Small intestine (tissue), 7 donors: Measurements from ENCODE around the gene RET. TPM values are rescaled to one million over a fixed set of nuclear protein-coding genes. Genes with fewer than 3 reads are reported as not detected.

Experiments
- DNase-seq, 2 donors: peaks; one replicate each; pipeline versions ENCODE4 v3.0.0 to v3.0.0-alpha.2; 2013
- FAIRE-seq: peaks from 2 replicates; lab custom pipeline; 2012; peaks lifted over from hg19 to GRCh38; lab: Jason Lieb, UNC
- H3K27ac ChIP-seq, 3 donors: one replicate each; pipeline ENCODE4 v1.5.1; 2013; ENCODE audit warnings: low read length in 2 of 3, mild to moderate bottlenecking in 2 of 3, control low read depth in 1 of 3, inconsistent platforms in 1 of 3, low read depth in 1 of 3, moderate library complexity in 1 of 3
- H3K27me3 ChIP-seq, 3 donors: one replicate each; pipeline ENCODE4 v1.6.1; 2013; ENCODE audit warnings: low read length in 3 of 3, inconsistent platforms in 1 of 3; ENCODE audit not compliant: control insufficient read depth in 3 of 3, insufficient read depth in 3 of 3
- H3K36me3 ChIP-seq, 3 donors: one replicate each; pipeline ENCODE4 v1.6.1; 2013; ENCODE audit warnings: low read length in 3 of 3, inconsistent platforms in 1 of 3, low read depth in 1 of 3, mild to moderate bottlenecking in 1 of 3, moderate library complexity in 1 of 3; ENCODE audit not compliant: control insufficient read depth in 3 of 3, insufficient read depth in 2 of 3
- H3K4me1 ChIP-seq, 3 donors: one replicate each; pipeline ENCODE4 v1.6.1; 2013; ENCODE audit warnings: low read length in 2 of 3, inconsistent platforms in 1 of 3, low read depth in 1 of 3, mild to moderate bottlenecking in 1 of 3, moderate library complexity in 1 of 3; ENCODE audit not compliant: control insufficient read depth in 3 of 3, insufficient read depth in 2 of 3
- H3K4me3 ChIP-seq, 3 donors: one replicate each; pipeline ENCODE4 v1.5.1; 2013; ENCODE audit warnings: low read length in 3 of 3, control low read depth in 1 of 3, inconsistent platforms in 1 of 3, low read depth in 1 of 3, mild to moderate bottlenecking in 1 of 3, moderate library complexity in 1 of 3
- H3K9me3 ChIP-seq, 2 donors: one replicate each; pipeline ENCODE4 v1.6.1; 2013; ENCODE audit warnings: low read depth in 1 of 2, low read length in 1 of 2; ENCODE audit not compliant: control insufficient read depth in 2 of 2, insufficient read depth in 1 of 2
- whole genome bisulfite sequencing, 3 donors: extraction: QIAGEN DNeasy Blood & Tissue Kit; methylation state at CpG; one replicate each; pipeline ENCODE4 v1.1.7; 2013; 5-methylcytosine and 5-hydroxymethylcytosine counted together
- polyA plus RNA-seq, 4 donors: library from polyadenylated mRNA; stranded (reverse) in 3 of 4; unstranded in 1 of 4; fragments of 200-250 nt in 3 of 4; fragments of 120-200 nt in 1 of 4; gene quantifications; one replicate each; pipeline versions ENCODE4 v1.2.1 to v1.2.3, GENCODE V29; 2013
- donor health status: healthy with polysubstance abuse.
- donor health status: control.
- donor health status: control.
- donor health status: Bipolar disorder and iron deficiency.
- donor health status: healthy.

RET gene
- polyA plus RNA-seq, 4 donors, result 5.3 to 11.0 TPM; not detected in 2

- Histone ChIP-seq H3K9me3 (no peaks in the 10 kb centered on the region), H3K36me3 (no peaks in the 10 kb centered on the region), H3K27me3 (peaks cover 0 to 11% (median 3%) of the 10 kb centered on the region in 3 donors), H3K4me3 (no peak overlapping the region), H3K4me1 (peaks cover 0 to 37% (median 0%) of the 10 kb centered on the region in 3 donors), H3K27ac (no peak overlapping the region)
- DNase-seq (no peak), FAIRE-seq (no peak)
- 94 to 95% (median 94%) methylated on average over 12 of the region's 12 CpGs for WGBS, 3 donors
Measured at GRCh38 chr10:43108951-43109350, 32.1 kb downstream of the RET start.

- FAIRE-seq, result no peak
- peak overlapping the region in 1 of 3 donors; percentile 22 for H3K27ac ChIP-seq
- H3K36me3 ChIP-seq, result no peaks in the 10 kb centered on the region
- H3K9me3 ChIP-seq, result no peaks in the 10 kb centered on the region
- WGBS, 3 donors, result 80 to 83% (median 82%) methylated on average over 20 of the region's 20 CpGs
- H3K4me1 ChIP-seq, result peaks cover 0 to 40% (median 0%) of the 10 kb centered on the region in 3 donors
- H3K27me3 ChIP-seq, result peaks cover 0 to 4% (median 0%) of the 10 kb centered on the region in 3 donors
- no peak overlapping the region for H3K4me3 ChIP-seq
- no peak for DNase-seq
Measured at GRCh38 chr10:43109671-43110249, 32.9 kb downstream of the RET start.

- WGBS, 3 donors, result 39 to 51% (median 49%) methylated on average over 7 of the region's 7 CpGs
- FAIRE-seq (no peak), DNase-seq (peak in 1 of 2 donors; percentile 85)
- Histone ChIP-seq H3K27ac (peak overlapping the region in 2 of 3 donors; percentile 4 to 67), H3K4me3 (no peak overlapping the region), H3K36me3 (no peaks in the 10 kb centered on the region), H3K27me3 (no peaks in the 10 kb centered on the region), H3K9me3 (no peaks in the 10 kb centered on the region), H3K4me1 (peaks cover 0 to 35% (median 0%) of the 10 kb centered on the region in 3 donors)
Measured at GRCh38 chr10:43110338-43111071, 33.6 kb downstream of the RET start.

- Histone ChIP-seq H3K27ac (peak overlapping the region in 1 of 3 donors; percentile 67), H3K9me3 (no peaks in the 10 kb centered on the region), H3K4me1 (peaks cover 0 to 30% (median 0%) of the 10 kb centered on the region in 3 donors), H3K4me3 (no peak overlapping the region), H3K27me3 (no peaks in the 10 kb centered on the region), H3K36me3 (no peaks in the 10 kb centered on the region)
- FAIRE-seq, result no peak
- WGBS, 3 donors, result 86 to 89% (median 87%) methylated on average over 11 of the region's 11 CpGs
- no peak for DNase-seq
Measured at GRCh38 chr10:43111101-43111500, 34.2 kb downstream of the RET start.

- Histone ChIP-seq H3K27ac (no peak overlapping the region), H3K27me3 (no peaks in the 10 kb centered on the region)
- FAIRE-seq, result no peak
Measured at GRCh38 chr10:43111921-43112607, 35.2 kb downstream of the RET start.

GRCh38 chr10:43112608-43112961 lies 35.7 kb downstream of the RET start:
- H3K27ac ChIP-seq, result no peak overlapping the region
- peaks cover 0 to 30% (median 0%) of the 10 kb centered on the region in 3 donors for H3K4me1 ChIP-seq
- no peaks in the 10 kb centered on the region for H3K27me3 ChIP-seq
- FAIRE-seq, result no peak
- no peaks in the 10 kb centered on the region for H3K36me3 ChIP-seq
- H3K9me3 ChIP-seq, result no peaks in the 10 kb centered on the region
- no peak overlapping the region for H3K4me3 ChIP-seq
- 90 to 96% (median 93%) methylated on average over 7 of the region's 7 CpGs for WGBS, 3 donors
- DNase-seq, result no peak

More at GRCh38 chr10:43111921-43112607, 35.2 kb downstream of the RET start:
- WGBS, 3 donors, result 80 to 90% (median 85%) methylated on average over 17 of the region's 17 CpGs
- Histone ChIP-seq H3K9me3 (no peaks in the 10 kb centered on the region), H3K4me1 (peaks cover 0 to 30% (median 0%) of the 10 kb centered on the region in 3 donors), H3K36me3 (no peaks in the 10 kb centered on the region), H3K4me3 (no peak overlapping the region)
- DNase-seq, result no peak

- H3K27ac ChIP-seq, result no peak overlapping the region
- peak in 1 of 2 donors; percentile 42 for DNase-seq
- no peaks in the 10 kb centered on the region for H3K27me3 ChIP-seq
- peaks cover 0 to 30% (median 0%) of the 10 kb centered on the region in 3 donors for H3K4me1 ChIP-seq
- no peak for FAIRE-seq
- H3K9me3 ChIP-seq, result no peaks in the 10 kb centered on the region
- H3K4me3 ChIP-seq, result no peak overlapping the region
- H3K36me3 ChIP-seq, result no peaks in the 10 kb centered on the region
- WGBS, 3 donors, result 84 to 88% (median 88%) methylated on average over 16 of the region's 16 CpGs
Measured at GRCh38 chr10:43113201-43114087, 36.6 kb downstream of the RET start.
